Activated naive CD4-positive, alpha-beta T cell treated with anti-CD3 and anti-CD28 coated beads for 36 hours (primary cell): ENCODE results near the gene CCR4. TPM values are rescaled to one million over a fixed set of nuclear protein-coding genes. Genes with fewer than 3 reads are reported as not detected.

Experiments
- CTCF ChIA-PET: fragments of 350-600 bp; sonication (Branson Sonifier 250); formaldehyde crosslinking; loops from one replicate; lab custom pipeline; 2021; ENCODE audit warnings: antibody characterized with exemption; lab: Charles Lee
- DNase-seq: peaks from one replicate; pipeline ENCODE4 v3.0.0-alpha.2; 2020
- H3K27ac Mint-ChIP-seq: one replicate; pipeline ENCODE4 v1.8.0; 2021; ENCODE audit warnings: mild to moderate bottlenecking, mixed read lengths
- H3K27me3 Mint-ChIP-seq: one replicate; pipeline ENCODE4 v1.8.0; 2021; ENCODE audit warnings: low read depth, mixed read lengths
- H3K36me3 Mint-ChIP-seq: one replicate; pipeline ENCODE4 v1.8.0; 2021; ENCODE audit warnings: low read depth, mixed read lengths
- H3K4me1 Mint-ChIP-seq: one replicate; pipeline ENCODE4 v1.8.0; 2021; ENCODE audit warnings: low read depth, mixed read lengths
- H3K4me3 Mint-ChIP-seq: one replicate; pipeline ENCODE4 v1.8.0; 2021; ENCODE audit warnings: mild to moderate bottlenecking, moderate library complexity, mixed read lengths
- H3K9me3 Mint-ChIP-seq: one replicate; pipeline ENCODE4 v1.8.0; 2021; ENCODE audit warnings: mixed read lengths
- intact Hi-C: fragments of 100-400 bp; cut with micrococcal nuclease; formaldehyde crosslinking; loops from one replicate; pipeline ENCODE4 v1.15.1; 2023
- total RNA-seq, 2 experiments: library from RNA; stranded (reverse); gene quantifications; one replicate each; pipeline ENCODE4 v1.2.3, GENCODE V29; 2021

The CCR4 gene
- total RNA-seq, 2 experiments from 2014 or later = 27.9 to 28.8 TPM

DNA sequence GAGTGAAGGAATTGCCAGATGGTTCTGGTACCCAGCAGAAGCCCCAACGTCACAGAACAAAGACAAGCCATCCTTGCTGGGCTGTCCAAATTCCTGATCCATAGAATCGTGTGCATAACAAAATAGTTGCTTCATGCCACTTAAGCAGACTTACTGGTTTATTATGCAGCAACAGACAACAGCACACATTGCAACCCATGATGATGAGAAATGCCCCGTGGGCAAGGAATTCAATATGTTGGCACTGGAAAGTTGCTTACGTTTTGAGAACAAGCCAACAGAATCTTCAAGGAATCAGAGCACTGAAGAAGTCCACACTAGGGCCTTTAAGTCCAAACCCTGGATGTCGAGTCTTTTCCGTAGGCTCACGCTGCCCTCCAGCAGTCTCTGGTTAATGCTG lies 40.3 kb downstream of the CCR4 start:
- intact Hi-C loops = loop anchor here (2.0 to 10.0 kb wide), 2 partner anchors 39 to 1237 kb away; no protein-coding TSS in a partner anchor
- Mint-ChIP-seq H3K27ac (no peak overlapping the region), H3K27me3 (peaks cover 3% of the 10 kb centered on the region), H3K36me3 (peaks cover 4% of the 10 kb centered on the region), H3K4me1 (peaks cover 50% of the 10 kb centered on the region), H3K4me3 (no peak overlapping the region), H3K9me3 (peaks cover under 1% of the 10 kb centered on the region)
- CTCF ChIA-PET = no interaction called here
- no peak for DNase-seq

DNA sequence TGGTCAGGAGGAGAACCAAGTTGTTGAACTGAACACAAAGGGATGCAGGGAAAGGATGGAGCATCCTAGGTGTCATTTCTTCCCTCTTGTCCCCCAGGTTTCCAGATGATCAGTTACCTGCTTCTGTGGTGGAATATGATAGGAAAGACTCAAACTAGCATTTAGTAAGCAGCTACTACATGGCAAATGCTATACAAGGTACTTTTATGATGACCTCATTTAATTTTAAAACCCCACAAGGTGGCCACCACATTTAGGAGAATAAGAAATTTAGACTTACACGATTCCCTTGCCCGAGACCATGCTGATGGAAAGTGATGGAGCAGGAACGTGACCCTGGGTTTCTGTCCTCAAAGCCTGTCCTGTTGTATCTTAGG lies 40.9 kb downstream of the CCR4 start:
- H3K4me3 Mint-ChIP-seq = peak overlapping the region; percentile 31
- intact Hi-C loops = loop anchor here (2.0 to 10.0 kb wide), 2 partner anchors 39 to 1237 kb away; no protein-coding TSS in a partner anchor
- H3K9me3 Mint-ChIP-seq = no peaks in the 10 kb centered on the region
- peaks cover 2% of the 10 kb centered on the region for H3K27me3 Mint-ChIP-seq
- CTCF ChIA-PET = interaction anchor here (0.5 to 1.6 kb wide), 8 partner anchors 10 to 423 kb away, joined by 3 to 5 read pairs (median 3); partner anchors contain the start of gene CCR4
- no peak for DNase-seq
- peaks cover 6% of the 10 kb centered on the region for H3K36me3 Mint-ChIP-seq
- peak overlapping the region; percentile 84 for H3K27ac Mint-ChIP-seq
- peaks cover 54% of the 10 kb centered on the region for H3K4me1 Mint-ChIP-seq

DNA sequence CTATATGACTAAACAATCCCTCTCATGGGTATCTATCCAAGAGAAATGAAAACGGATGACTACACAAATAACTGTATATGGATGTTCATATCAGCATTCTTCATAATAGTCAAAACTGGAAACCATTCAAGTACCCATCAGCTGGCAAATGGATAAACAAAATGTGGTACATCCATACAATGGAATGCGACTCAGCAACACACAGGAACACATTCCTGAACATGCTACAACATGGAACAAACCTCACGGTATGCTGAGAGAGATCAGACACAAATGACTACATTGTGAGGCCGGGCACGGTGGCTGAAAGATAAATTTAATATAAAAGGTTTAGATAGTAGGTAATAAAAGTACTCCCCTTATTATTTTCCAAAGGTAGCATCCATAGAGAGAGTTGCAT lies 42.6 kb downstream of the CCR4 start:
- Mint-ChIP-seq H3K27me3 (peaks cover 2% of the 10 kb centered on the region), H3K4me1 (peaks cover 69% of the 10 kb centered on the region), H3K4me3 (no peak overlapping the region), H3K9me3 (no peaks in the 10 kb centered on the region), H3K36me3 (peaks cover 11% of the 10 kb centered on the region), H3K27ac (peak overlapping the region; percentile 84)
- DNase-seq = no peak
- CTCF ChIA-PET = interaction anchor here (0.6 to 2.3 kb wide), 2 partner anchors 52 to 80 kb away, joined by 3 to 6 read pairs; no protein-coding TSS in a partner anchor
- intact Hi-C loops = loop anchor here (10.0 kb wide), 1 partner anchor 1239 kb away; no protein-coding TSS in a partner anchor

DNA sequence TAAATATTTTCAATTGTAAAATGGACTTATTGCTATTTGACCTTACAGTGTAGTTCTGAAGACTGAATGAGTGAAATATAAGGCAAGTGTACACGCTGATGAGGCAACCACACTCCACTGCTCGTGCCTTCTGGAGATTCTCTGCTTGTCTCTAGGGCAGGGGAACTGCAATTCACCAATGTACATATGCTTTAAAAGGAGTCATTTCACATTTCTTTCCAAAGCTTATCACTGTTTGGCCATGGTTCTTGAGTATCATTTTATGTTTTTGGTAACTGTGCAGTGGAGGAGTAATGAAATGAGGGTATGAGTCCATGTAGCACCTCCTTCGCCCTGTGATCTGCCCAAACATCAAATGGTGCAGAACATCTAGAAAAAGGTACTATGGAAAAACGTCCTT lies 43.7 kb downstream of the CCR4 start:
- intact Hi-C loops = loop anchor here (10.0 kb wide), 1 partner anchor 1240 kb away; no protein-coding TSS in a partner anchor
- peaks cover 18% of the 10 kb centered on the region for H3K36me3 Mint-ChIP-seq
- peak overlapping the region; percentile 58 for H3K27ac Mint-ChIP-seq
- H3K27me3 Mint-ChIP-seq = peaks cover under 1% of the 10 kb centered on the region
- H3K4me1 Mint-ChIP-seq = peaks cover 75% of the 10 kb centered on the region
- H3K9me3 Mint-ChIP-seq = no peaks in the 10 kb centered on the region
- no peak for DNase-seq
- no peak overlapping the region for H3K4me3 Mint-ChIP-seq
- CTCF ChIA-PET = interaction anchor here (1.7 to 2.3 kb wide), 2 partner anchors 32 to 79 kb away, joined by 6 read pairs; no protein-coding TSS in a partner anchor

DNA sequence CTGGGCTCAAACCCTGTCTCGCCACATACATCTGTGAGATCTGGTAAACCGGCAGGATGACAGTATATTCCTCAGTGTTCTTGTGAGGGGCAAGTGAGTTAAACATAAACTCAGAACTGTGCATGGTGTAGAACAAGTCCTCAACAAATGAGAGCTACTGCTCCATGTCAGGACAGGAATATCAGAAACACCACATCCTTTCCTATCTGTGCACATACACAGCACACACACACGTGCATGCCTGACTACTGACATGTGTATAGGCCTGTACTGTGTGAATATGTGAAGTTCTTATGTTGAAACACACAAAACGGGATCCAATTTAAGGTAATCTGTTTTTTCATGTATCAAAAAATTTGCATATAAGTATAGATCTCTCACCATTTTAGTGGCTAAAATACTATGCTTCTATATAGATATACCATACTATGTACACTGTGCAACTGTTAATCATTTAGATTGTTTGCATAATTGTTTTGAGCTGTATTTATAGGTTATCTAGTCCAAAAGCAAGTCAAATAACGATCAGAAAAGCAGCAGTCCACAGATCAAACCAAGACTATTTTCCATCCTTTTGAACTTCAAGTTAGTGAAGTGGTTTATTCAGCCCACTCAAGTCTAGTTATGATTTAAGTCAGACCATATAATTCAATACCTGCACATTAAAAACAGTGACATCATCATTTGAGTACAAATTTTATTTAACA lies 44.8 kb downstream of the CCR4 start:
- no peak overlapping the region for H3K4me3 Mint-ChIP-seq
- intact Hi-C loops = loop anchor here (1.0 to 10.0 kb wide), 2 partner anchors 12 to 1241 kb away; no protein-coding TSS in a partner anchor
- peaks cover 81% of the 10 kb centered on the region for H3K4me1 Mint-ChIP-seq
- no peaks in the 10 kb centered on the region for H3K9me3 Mint-ChIP-seq
- peak overlapping the region; percentile 43 for H3K27ac Mint-ChIP-seq
- CTCF ChIA-PET = interaction anchor here (1.7 kb wide), 1 partner anchor 33 kb away, joined by 6 read pairs; no protein-coding TSS in a partner anchor
- H3K27me3 Mint-ChIP-seq = no peaks in the 10 kb centered on the region
- DNase-seq = peak; percentile 31
- H3K36me3 Mint-ChIP-seq = peaks cover 25% of the 10 kb centered on the region

DNA sequence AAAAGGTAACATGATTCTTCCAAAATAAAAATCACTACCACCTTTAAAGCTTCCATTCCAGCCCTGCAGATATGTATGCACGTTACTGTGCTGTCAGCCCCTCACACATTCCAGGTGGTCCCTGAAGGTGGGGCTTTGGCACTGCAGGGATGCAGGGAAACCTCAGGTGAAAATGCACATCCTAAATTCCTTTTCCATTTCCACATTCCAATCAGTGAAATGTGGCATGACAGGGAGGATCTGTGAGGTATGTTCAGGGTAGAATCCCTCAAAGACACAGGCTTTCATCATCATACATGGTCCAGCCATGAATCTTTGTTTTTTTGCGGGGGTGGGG lies 45.3 kb downstream of the CCR4 start:
- Mint-ChIP-seq H3K4me1 (peaks cover 80% of the 10 kb centered on the region), H3K27ac (no peak overlapping the region), H3K36me3 (peaks cover 28% of the 10 kb centered on the region), H3K9me3 (no peaks in the 10 kb centered on the region), H3K27me3 (no peaks in the 10 kb centered on the region), H3K4me3 (no peak overlapping the region)
- CTCF ChIA-PET = interaction anchor here (1.7 kb wide), 1 partner anchor 34 kb away, joined by 6 read pairs; no protein-coding TSS in a partner anchor
- no peak for DNase-seq
- intact Hi-C loops = loop anchor here (1.0 to 10.0 kb wide), 2 partner anchors 12 to 1242 kb away; no protein-coding TSS in a partner anchor

DNA sequence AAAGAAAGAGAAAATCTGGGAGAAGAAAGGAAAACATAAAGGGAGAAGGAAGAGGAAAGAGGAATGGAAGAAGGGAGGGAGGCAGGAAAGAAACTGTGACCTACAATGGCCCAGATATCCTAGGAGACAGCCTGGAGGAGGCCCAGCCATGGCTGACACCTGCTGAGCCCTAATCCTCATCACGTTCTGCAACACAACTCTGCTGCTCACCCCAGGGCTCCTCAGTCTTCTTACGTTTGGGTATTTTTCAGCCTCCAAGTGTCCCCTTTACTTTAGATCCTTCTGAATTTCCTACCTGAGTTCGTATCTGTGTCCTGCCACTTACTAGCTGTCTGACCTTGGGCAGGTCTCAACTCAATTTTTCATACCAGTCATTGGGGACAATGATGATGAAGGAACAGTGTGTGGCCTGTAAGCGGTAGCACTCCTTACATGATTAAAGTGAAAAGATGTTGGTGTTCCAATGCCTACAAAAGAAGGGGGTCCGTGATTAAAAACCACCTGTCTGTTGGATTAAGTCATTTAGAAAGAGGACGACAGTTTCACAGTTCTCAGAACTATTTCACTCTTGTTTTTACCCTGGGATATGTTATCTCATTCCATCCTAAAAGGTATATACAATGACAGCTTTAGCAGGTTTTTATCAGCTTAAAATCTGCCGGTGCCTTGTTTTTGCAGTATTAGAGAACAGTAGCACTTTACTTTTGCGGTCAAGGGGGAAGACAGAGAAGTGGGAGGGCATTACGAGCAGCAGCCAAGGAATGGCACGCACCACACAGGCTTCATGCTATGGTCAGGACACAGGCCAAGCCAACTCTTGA lies 47.4 kb downstream of the CCR4 start:
- Mint-ChIP-seq H3K27me3 (no peaks in the 10 kb centered on the region), H3K4me3 (no peak overlapping the region), H3K36me3 (peaks cover 34% of the 10 kb centered on the region), H3K4me1 (peaks cover 65% of the 10 kb centered on the region), H3K27ac (peak overlapping the region; percentile 9), H3K9me3 (no peaks in the 10 kb centered on the region)
- CTCF ChIA-PET = interaction anchor here (0.7 kb wide), 1 partner anchor 126 kb away, joined by 3 read pairs; no protein-coding TSS in a partner anchor
- intact Hi-C loops = loop anchor here (10.0 kb wide), 1 partner anchor 1244 kb away; no protein-coding TSS in a partner anchor
- DNase-seq = no peak

DNA sequence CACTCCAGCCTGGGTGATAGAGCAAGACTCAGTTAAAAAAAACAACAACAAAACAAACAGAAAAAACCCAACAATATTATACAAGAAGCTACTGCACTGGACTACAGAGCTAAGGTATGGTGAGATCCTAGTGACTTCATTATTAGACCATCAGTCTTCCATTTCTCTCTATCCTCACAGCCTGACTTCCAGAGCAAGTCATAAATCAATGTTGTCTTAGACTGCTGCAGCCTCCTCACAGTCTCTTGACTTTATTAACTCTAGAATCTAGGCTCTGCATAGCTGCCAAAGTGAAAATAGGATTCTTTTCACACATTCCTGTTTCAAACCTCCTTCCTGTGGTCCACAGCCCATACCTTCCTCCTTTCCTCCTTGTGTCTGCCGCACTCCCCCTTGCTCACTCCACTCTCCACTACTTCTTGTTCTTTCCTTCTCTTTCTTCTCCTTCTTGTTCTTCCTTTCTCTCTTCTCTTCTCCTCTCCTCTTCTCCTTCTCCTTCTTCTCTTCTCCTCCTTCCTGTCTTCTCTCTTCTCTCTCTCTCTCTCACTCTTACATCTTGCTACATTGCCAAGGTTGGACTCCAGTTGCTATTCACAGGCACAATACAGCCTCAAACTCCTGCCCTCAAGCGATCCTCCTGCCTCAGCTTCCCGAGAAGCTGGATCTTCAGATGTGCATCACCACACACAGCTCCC lies 49.4 kb downstream of the CCR4 start:
- Mint-ChIP-seq H3K4me3 (no peak overlapping the region), H3K27ac (no peak overlapping the region), H3K27me3 (no peaks in the 10 kb centered on the region), H3K36me3 (peaks cover 37% of the 10 kb centered on the region), H3K9me3 (no peaks in the 10 kb centered on the region), H3K4me1 (peaks cover 49% of the 10 kb centered on the region)
- intact Hi-C loops = no loop called here
- CTCF ChIA-PET = interaction anchor here (0.5 to 0.8 kb wide), 3 partner anchors 41 to 74 kb away, joined by 3 to 5 read pairs (median 3); no protein-coding TSS in a partner anchor
- DNase-seq = no peak

DNA sequence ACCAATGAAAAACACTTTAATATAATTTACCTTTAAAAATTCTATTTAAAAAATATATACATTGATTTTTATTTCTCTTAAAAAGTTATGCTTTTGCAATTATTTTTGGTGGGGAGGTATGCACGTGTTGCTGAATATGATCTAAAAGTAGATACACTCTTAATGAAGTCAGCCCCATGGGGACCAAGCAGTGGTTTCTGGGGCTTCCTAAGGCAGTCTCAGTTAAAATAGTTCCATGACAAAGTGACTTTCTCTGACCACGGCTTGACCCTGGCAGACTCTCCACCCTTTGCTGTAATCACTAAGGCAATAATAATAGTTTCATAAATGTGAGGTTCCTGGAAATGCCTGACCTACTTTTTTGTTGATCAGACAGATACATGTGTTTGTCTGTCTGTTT lies 50.4 kb downstream of the CCR4 start:
- CTCF ChIA-PET = no interaction called here
- Mint-ChIP-seq H3K4me3 (no peak overlapping the region), H3K9me3 (no peaks in the 10 kb centered on the region), H3K27me3 (no peaks in the 10 kb centered on the region), H3K4me1 (peaks cover 41% of the 10 kb centered on the region), H3K27ac (no peak overlapping the region), H3K36me3 (peaks cover 37% of the 10 kb centered on the region)
- intact Hi-C loops = no loop called here
- no peak for DNase-seq

DNA sequence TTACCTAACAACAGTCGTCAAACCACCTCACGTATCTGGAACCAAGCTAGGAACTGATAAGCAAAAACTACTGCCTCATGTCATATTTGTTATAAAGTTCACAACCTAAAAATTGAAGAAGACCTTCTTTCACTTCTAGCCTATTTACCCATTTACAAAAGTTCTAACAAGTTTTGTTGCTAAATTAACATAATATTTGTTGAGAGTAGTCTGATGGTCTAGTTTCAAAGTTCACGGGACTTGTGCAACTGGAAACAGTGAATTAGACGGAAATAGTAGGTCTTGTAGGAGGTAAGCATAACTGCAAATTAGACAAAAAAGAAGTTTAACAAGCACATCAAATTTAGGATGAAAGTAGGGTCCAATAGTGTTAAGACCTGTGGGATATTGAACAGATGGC lies 51.9 kb downstream of the CCR4 start:
- CTCF ChIA-PET = interaction anchor here (1.7 kb wide), 1 partner anchor 71 kb away, joined by 5 read pairs; no protein-coding TSS in a partner anchor
- no peak overlapping the region for H3K27ac Mint-ChIP-seq

DNA sequence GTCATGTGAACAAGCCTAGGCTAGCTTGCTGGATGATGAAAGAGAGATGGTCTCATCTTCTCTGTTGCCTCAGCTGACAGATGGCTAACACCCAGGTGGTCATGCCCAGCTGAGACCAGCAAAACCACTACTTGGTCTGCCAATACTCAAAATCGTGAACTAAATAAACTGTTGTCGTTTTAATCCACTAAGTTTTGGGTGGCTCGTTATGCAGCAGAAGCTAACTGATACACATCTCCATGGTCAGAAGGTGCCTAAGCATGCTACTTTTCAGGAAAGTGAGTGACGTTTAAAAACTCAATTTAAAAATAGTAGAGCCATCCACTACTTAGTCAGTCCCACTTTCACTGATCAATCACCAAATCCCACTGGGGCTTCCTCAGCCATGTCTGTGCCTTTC lies 52.8 kb downstream of the CCR4 start:
- Mint-ChIP-seq H3K27me3 (no peaks in the 10 kb centered on the region), H3K27ac (no peak overlapping the region), H3K36me3 (peaks cover 40% of the 10 kb centered on the region), H3K4me1 (peaks cover 39% of the 10 kb centered on the region), H3K4me3 (no peak overlapping the region), H3K9me3 (no peaks in the 10 kb centered on the region)
- no peak for DNase-seq
- intact Hi-C loops = no loop called here
- CTCF ChIA-PET = interaction anchor here (0.6 to 1.7 kb wide), 4 partner anchors 64 to 70 kb away, joined by 3 to 5 read pairs (median 3); no protein-coding TSS in a partner anchor

More for the DNA sequence above, 51.9 kb downstream of the CCR4 start:
- H3K27me3 Mint-ChIP-seq = no peaks in the 10 kb centered on the region
- intact Hi-C loops = no loop called here
- peaks cover 43% of the 10 kb centered on the region for H3K4me1 Mint-ChIP-seq
- H3K36me3 Mint-ChIP-seq = peaks cover 44% of the 10 kb centered on the region
- no peak for DNase-seq
- H3K9me3 Mint-ChIP-seq = no peaks in the 10 kb centered on the region
- no peak overlapping the region for H3K4me3 Mint-ChIP-seq
